ENCODE measurements around the gene GPR158.

The GPR158 gene

GRCh38 chr10:25451401-25451800, 276.6 kb downstream of the GPR158 start:
- no peak for FAIRE-seq
- TF ChIP-seq, protein P1, sequence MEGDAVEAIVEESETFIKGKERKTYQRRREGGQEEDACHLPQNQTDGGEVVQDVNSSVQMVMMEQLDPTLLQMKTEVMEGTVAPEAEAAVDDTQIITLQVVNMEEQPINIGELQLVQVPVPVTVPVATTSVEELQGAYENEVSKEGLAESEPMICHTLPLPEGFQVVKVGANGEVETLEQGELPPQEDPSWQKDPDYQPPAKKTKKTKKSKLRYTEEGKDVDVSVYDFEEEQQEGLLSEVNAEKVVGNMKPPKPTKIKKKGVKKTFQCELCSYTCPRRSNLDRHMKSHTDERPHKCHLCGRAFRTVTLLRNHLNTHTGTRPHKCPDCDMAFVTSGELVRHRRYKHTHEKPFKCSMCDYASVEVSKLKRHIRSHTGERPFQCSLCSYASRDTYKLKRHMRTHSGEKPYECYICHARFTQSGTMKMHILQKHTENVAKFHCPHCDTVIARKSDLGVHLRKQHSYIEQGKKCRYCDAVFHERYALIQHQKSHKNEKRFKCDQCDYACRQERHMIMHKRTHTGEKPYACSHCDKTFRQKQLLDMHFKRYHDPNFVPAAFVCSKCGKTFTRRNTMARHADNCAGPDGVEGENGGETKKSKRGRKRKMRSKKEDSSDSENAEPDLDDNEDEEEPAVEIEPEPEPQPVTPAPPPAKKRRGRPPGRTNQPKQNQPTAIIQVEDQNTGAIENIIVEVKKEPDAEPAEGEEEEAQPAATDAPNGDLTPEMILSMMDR (IDR thresholded peaks at IDR 0.05; ENCODE audit: insufficient read depth, missing control alignments), result no peak
- no peak for DNase-seq (ENCODE audit: insufficient read length, low spot score)

DNA sequence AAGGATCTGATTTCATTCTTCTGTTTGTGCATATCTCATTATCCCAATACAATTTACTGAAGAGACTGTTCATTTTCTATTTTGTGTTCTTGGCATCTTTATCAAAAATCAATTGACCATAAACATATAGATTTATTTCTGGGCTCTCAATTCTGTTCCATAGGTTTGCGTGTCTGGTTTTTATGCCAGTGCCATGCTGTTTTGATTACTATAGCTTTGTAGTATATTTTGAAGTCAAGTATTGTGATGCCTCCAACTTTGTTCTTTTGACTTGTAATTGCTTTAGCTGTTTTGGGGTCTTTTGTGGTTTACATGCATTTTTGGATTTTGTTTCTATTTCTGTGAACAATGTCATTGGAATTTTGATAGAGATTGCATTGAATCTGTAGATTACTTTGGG, 278.8 kb downstream of the GPR158 start:
- FAIRE-seq (no peak), DNase-seq (ENCODE audit: insufficient read length, low spot score) (no peak)
- TF ChIP-seq, protein P1 (IDR thresholded peaks at IDR 0.05; ENCODE audit: insufficient read depth, missing control alignments), result no peak

- no peak for DNase-seq (ENCODE audit: insufficient read length, low spot score)
- peak; percentile 29 for FAIRE-seq
- TF ChIP-seq, protein P1 (IDR thresholded peaks at IDR 0.05; ENCODE audit: insufficient read depth, missing control alignments), result no peak
Measured at GRCh38 chr10:25455980-25456567, 281.3 kb downstream of the GPR158 start.

GRCh38 chr10:25457552-25457951, 282.8 kb downstream of the GPR158 start:
- DNase-seq (ENCODE audit: insufficient read length, low spot score) (no peak), FAIRE-seq (no peak)
- TF ChIP-seq, protein P1 (IDR thresholded peaks at IDR 0.05; ENCODE audit: insufficient read depth, missing control alignments), result no peak

DNA sequence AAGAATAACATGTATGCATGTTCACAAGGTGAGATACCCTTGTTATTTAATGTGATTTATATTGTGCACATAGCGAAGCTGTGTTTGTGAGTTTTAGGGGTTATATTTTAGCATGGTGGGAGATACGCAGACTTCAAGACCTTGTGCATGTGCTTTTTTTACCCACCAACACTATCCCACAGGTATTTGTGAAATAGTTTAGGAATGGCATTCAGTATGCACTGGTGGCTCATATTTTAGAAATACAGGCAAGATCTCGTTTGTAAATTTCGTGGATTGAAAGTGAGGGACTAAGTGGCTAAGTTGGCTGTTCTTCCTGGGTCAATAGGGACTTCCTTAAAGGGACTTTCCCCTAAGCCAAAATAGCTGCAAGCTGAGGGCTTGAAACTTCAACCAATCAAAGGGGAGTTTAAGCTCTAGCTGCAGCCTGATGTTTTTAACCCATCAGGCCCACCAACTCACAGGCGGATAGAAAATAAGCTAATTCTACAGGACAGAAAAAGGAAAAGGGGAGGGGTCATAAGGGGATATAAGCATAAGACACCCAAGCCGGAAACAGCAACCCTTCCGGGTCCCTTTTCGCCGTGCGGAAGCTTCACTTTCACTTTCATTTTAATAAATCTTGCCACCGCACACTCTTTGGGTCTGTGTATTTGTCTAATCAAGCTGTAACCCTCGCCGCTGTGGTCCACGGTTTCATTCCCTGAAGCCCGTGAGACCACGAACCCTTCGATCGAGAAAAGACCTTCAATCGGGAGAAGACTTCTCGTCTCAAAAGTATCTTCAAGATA, 291.0 kb downstream of the GPR158 start:
- no peak for DNase-seq (ENCODE audit: insufficient read length, low spot score)
- FAIRE-seq, result no peak
- TF ChIP-seq, protein P1 (IDR thresholded peaks at IDR 0.05; ENCODE audit: insufficient read depth, missing control alignments), result no peak

DNA sequence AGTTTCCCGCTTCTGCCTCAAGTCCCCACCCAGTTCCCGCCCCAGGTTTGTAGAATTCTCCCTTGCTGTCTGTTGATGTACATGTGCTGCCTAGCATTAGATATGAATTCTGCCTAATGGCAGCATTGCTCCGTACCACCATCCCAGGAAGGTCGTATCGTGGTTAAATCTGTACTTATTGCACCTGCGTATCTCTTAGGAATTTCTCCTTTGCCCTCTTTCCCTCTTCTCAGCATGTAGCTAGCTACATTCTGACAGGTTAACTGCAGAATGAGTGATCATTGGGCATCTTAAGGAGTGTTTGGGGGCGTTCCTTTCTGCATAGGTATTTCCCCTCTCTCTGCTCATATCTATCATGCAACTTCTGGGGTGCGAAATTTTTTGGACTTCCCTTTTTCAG, 293.1 kb downstream of the GPR158 start:
- FAIRE-seq, result no peak

More for the DNA sequence above, 293.1 kb downstream of the GPR158 start:
- TF ChIP-seq, protein P1 (IDR thresholded peaks at IDR 0.05; ENCODE audit: insufficient read depth, missing control alignments), result no peak
- no peak for DNase-seq (ENCODE audit: insufficient read length, low spot score)
